Measurements from ENCODE around the gene PXK.

Gene PXK

DNA sequence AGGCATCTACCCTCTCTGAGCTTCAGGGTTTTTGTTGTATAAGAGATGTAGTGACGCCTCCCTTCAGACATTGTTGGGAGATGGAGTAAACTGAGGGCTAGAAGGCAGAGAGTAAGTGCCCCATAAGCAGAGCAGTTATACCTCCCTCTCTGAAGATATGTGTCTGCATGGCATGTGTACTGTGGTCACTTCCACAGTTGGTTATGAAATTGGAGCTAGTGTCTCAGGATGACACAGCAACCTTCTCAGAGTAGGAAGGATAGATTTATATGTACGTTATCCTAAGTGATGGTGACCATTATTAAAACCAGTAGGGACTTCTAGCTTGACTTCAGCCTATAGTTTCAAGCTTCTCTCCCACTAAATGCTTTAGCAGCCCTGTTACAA is 17.9 kb downstream of the PXK start:
- no peak for DNase-seq

DNA sequence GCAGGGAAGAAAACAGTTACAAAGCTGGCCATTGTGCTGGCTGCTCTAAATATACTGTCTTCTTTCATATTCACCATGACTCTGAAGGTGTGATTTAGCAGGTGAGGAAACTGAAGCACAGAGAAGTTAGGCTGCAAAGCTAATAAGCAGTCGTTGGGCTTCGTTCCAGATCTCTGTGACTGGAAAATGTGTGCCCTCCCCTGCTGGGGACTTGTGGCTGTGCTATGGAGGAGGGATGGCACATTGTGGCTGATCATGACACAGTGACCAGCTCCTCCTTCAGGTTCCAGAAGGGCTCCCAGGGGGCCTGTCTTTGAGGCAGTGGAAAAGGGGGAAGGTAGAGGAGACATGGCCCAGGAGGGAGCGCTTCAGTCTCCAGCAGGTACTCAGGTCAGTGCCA is 19.2 kb downstream of the PXK start:
- DNase-seq: no peak

GRCh38 chr3:58352626-58353025 is 19.9 kb downstream of the PXK start:
- DNase-seq: no peak

DNA sequence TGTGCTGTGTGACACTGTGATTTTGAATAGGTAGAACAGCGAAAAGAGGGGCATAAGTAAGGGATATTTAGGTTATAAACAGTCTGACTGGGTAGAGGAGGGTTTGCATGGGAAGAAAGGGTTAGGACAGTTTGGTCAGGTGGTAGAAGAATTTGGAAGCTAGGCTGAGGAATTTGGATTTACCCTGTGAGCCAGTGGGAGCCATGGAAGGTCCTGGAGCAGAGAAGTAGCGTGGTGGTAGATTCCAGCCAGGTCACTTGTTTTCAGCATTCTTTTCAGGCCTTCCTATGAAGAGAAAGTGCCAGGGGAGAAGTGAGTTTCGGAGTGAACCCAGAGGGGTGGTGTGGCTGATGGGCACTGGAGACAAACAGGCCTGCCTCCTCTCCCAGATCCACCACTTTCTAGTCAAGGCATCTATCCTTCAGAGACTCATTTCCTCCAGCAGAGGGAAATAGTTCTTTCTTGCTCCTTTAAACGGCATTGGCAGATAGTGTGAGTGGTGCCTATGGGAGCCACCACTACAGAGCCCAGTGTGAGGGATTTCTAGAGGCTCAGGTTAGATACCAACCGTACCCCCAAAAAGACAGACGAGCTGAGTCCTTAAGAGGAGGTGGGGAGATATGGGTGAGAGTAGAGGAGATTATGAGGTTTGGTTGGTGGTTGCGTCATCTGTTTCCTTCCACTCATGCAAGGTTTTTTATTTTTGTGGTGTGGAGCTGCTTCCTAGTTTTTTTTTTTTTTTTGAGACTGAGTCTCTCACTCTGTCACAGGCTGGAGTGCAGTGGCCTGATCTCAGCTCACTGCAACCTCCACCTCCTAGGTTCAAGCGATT is 21.2 kb downstream of the PXK start:
- DNase-seq: peak; percentile 39

DNA sequence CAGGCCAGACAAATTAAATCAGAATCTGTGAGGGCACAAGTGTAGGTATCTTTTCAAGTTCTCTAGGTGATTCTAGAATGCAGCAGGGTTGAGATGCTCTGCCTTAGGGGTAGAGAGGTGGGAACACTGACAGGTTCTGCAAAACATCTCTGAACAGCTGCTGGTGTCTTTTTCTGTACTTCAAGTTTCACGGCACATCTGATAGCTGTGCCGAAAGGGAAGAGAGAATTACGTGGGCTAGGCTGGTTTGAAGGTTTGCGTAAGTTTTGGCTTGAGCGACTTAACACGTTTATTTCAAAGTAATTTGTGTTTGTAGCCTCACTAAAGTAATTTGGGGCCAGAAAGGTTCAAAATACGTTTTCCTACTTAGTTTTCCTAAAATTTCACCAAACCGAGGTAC is 22.5 kb downstream of the PXK start:
- DNase-seq: no peak

DNA sequence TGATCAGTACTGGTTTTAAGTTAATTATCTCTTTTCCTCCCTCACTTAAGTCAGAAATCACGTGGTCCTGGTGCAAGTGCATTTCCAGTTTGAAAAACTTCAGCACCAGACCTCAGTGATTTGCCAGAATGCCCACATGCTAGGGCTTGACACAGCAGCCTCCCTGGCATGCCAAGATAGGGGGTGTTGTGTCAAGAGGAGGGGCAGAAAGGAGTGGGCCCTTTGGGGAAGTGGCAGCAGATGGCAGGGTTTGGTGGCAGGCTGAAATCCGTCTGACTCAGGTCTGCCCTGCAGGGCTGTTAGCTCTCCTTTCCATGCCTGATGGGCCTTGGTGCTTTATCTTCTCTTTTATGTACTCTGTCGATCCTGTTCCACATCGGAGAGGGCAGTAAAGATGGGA is 23.4 kb downstream of the PXK start:
- DNase-seq: no peak

- DNase-seq: no peak
These were observed 24.7 kb downstream of the PXK start for GRCh38 chr3:58357402-58357801.

DNA sequence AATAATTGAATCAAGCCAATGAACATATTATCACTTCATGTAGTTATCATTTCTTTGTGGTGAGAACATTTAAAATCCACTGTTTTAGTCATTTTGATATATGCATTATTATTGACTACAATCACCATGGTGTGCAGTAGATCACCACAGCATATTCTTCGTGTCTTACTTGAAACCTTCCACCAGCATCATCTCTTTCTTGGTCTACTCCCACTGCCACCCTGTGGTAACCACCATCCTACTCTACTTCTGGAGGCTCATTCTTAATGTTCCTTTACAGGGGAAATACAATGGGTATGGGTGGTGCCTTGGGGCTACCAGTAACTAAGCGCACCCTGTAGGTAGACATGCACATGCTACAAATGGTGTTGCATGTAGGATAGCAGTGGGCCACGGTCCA is 25.4 kb downstream of the PXK start:
- peak; percentile 12 for DNase-seq

DNA sequence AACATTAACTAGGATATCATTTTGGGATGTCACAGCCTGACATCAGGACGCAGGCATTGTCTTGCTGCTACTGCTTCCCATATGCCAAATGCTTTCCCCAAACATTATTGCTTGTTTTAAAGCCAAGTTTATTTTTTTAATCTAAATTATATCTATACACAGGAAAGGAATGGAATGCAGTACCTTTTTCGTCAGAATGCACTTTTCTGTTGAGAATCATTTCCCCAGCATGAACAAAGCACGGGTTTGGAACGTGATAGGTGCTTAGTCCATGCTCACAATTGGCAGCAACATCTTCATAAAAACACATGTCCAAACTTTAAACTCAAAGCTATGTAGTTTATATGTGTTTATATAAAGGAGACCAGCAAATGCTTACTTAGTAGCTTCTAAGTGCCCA is 26.1 kb downstream of the PXK start:
- DNase-seq: no peak

DNA sequence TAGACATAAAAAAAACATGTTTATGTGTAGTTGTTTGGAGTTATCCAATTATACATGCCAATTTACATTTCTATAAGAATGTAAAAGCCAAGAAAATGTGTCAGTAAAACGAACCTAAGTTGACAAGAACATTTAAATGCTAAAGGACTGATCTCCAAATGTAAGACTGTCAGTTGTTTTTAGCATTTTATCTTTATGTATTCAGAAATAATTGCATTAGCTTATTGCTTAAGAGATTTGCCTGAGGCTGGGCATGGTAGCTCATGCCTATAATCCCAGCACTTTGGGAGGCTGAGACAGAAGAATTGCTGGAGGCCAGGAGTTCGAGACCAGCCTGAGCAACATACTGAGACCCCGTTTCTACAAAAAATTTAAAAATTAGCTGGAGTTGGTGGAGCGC is 26.9 kb downstream of the PXK start:
- no peak for DNase-seq

DNA sequence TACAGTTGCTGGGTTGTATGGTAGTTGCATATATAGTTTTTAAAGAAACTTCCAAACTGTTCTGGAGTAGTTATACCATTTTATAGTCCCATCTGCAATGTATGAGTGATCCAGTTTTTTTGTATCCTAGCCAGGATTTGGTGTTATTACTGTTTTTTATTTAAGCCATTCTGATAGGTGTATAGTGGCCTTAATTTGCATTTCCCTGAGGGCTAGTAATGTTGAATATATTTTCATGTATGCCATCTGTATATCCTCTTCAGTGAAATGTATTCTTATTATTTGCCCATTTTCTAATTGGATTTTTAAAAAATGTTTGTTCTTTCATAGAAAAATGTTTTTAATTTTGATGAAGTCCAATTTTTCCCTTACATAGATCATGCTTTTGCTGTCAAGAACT is 29.2 kb downstream of the PXK start:
- DNase-seq: no peak

- DNase-seq: peak; percentile 60
These were observed 34.0 kb downstream of the PXK start for GRCh38 chr3:58366699-58367098.

- no peak for DNase-seq
These were observed 36.3 kb downstream of the PXK start for GRCh38 chr3:58369038-58369437.

GRCh38 chr3:58369876-58370275 is 37.2 kb downstream of the PXK start:
- DNase-seq: no peak

DNA sequence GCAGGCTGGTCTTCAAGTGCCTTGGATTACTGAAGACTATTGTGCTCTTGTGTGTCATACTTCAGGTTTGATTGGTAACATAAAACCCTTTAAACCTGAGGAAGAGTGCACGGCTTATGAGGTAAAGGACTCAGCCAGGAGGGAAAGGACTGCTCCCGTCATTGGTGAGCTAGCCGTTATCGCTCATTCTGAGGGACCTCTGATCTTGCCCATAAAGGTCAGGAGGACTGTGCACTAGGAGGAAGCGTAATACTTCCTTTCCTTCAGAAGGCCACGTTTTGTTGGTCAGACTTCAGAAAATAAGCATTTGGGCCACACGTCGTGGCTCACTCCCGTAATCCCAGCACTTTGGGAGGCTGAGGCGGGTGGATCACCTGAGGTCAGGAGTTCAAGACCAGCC is 37.7 kb downstream of the PXK start:
- DNase-seq: no peak

DNA sequence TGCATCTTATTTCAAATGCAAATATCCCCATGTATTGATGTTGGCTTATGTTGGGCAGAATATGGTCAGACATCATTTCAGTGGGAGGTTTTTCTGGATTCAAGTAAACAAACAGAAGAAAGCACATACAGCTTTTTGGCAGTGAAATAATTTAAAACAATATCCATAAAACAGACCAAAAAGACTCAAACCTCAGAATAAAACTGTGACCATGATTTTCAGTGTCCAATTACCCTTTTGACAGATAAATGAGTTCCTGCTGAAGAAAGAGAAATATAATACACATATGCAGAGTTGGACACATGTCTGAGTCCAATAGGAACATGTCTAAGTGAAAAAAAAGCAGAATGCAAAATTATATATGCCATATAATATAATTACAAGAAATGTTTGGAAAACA is 39.1 kb downstream of the PXK start:
- no peak for DNase-seq

- no peak for DNase-seq
These were observed 42.6 kb downstream of the PXK start for GRCh38 chr3:58375254-58375653.

DNA sequence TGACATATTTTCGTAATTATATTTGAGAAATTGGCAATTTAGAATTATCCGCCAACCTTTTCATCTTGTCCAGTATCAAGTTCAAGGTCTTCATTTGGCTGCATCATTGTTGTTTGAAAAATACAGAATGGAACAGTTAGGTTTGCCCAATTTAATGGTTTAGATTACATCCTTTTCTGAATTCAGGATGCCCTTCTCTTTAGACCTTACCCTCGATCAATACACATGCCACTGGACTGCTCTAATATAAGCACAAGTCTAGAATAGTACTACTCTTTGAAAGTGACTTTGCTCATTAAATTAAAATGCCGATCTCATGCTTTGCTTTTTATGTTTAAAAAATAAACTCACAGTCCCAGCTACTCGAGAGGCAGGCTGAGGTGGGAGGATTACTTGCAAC is 44.5 kb downstream of the PXK start:
- DNase-seq: no peak

GRCh38 chr3:58377750-58378149 is 45.1 kb downstream of the PXK start:
- no peak for DNase-seq

- DNase-seq: no peak
These were observed 46.8 kb downstream of the PXK start for GRCh38 chr3:58379351-58380073.

GRCh38 chr3:58383476-58383875 is 50.8 kb downstream of the PXK start:
- DNase-seq: no peak

DNA sequence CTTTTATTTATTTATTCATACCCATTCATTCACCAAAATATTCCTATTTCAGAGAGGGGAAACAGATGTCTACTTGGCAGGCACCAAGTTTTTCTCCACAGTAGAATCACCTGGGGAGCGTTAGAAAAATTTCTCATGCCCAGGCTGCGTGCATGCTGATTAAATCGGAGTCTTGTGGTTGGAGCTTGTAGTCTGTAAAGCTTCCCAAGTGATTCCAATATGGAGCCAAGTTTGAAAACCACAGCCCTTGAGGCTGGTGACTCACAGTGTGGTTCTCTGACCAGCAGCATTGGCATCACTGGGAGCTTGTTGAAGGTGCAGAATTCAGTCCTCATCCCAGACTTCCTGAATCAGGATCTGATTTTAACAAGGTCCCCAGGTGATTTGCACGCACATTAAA is 51.2 kb downstream of the PXK start:
- DNase-seq: peak; percentile 100

DNA sequence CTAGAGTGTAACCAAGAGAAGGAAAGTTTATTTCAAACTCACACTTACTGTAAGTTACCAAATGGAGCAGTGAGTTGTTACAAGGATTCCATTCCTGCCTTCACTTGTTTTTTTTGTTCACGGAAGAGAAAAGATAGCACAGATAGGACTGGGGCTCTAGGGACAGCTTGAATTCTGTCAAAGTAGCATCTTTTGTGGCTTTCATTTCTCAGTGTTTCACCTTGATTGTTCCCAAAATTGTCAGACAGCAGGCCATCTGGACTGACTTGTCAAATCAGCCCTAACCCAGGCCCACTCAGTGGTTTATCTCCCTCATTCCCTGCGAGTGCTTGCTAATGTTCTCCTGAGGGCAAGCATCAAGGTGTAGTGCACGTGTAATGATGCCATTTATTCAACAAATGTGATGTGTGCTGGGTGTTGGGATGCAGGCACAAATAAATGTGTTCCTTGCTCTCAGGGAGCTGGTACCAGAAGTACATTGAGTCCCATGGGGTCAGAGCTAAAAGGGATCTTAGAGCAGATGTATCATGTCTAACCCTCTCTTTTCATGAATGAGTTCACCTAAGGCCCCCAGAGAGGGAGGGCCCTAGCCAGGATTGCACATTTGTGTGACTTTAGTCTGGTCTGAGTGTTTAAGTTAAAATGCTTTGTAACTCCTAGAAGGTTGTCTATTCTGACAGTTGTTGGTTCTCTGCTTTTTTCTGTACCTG is 51.8 kb downstream of the PXK start:
- DNase-seq: peak; percentile 6
